Activated T-cell treated with anti-CD3 and anti-CD28 coated beads, Interleukin-2, amount 50 U/mL, for 24 hours (primary cell): ENCODE data around the gene GAA.
A peak's percentile ranks its signal among the peaks of the same experiment; 100 is the strongest.

Experiments used
- DNase-seq: peaks from one replicate; pipeline ENCODE4 v3.0.0-alpha.2; 2020
- H3K27ac Mint-ChIP-seq: 2 replicates; pipeline ENCODE4 v1.8.0; 2020; ENCODE audit warnings: mild to moderate bottlenecking, mixed read lengths
- H3K27me3 Mint-ChIP-seq: 2 replicates; pipeline ENCODE4 v1.8.0; 2020; ENCODE audit warnings: mixed read lengths
- H3K36me3 Mint-ChIP-seq: 2 replicates; pipeline ENCODE4 v1.8.0; 2020; ENCODE audit warnings: low read depth, mixed read lengths
- H3K4me1 Mint-ChIP-seq: 2 replicates; pipeline ENCODE4 v1.8.0; 2020; ENCODE audit warnings: low read depth, mixed read lengths
- H3K4me3 Mint-ChIP-seq: 2 replicates; pipeline ENCODE4 v1.8.0; 2020; ENCODE audit warnings: mild to moderate bottlenecking, moderate library complexity, mixed read lengths
- H3K9me3 Mint-ChIP-seq: 2 replicates; pipeline ENCODE4 v1.8.0; 2020; ENCODE audit warnings: mixed read lengths

The GAA gene

DNA sequence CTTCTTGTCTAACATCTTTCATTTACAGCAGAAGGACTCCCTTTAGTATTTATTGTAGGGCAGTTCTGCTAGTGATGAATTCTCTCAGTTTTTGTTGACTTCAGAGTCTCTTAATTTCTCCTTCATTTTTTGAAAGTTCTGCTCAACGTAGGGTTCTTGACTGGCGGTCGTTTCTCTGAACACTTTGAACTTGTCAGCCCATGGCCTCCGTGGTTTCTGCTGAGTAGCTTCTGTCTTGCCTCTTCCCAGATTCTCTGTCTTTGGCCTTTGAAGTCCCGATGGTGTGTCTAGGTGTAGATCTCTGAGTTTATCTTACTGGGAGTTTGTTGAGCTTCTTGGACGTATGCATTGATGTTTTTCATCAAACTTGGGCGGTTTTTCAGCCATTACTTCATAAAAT, 13.4 kb downstream of the GAA start:
- Mint-ChIP-seq H3K9me3 (peaks cover 3% of the 10 kb centered on the region), H3K27me3 (no peaks in the 10 kb centered on the region)

GRCh38 chr17:80115159-80115558, 13.8 kb downstream of the GAA start:
- H3K36me3 Mint-ChIP-seq = peaks cover 2% of the 10 kb centered on the region
- no peaks in the 10 kb centered on the region for H3K4me1 Mint-ChIP-seq

More for the DNA sequence above, 13.4 kb downstream of the GAA start:
- H3K27ac Mint-ChIP-seq = no peak overlapping the region
- H3K36me3 Mint-ChIP-seq = peaks cover 2% of the 10 kb centered on the region
- no peaks in the 10 kb centered on the region for H3K4me1 Mint-ChIP-seq
- H3K4me3 Mint-ChIP-seq = no peak overlapping the region
- no peak for DNase-seq

GRCh38 chr17:80116276-80116920, 15.0 kb downstream of the GAA start:
- no peak overlapping the region for H3K4me3 Mint-ChIP-seq
- peak; percentile 6 for DNase-seq
- no peak overlapping the region for H3K27ac Mint-ChIP-seq
- H3K4me1 Mint-ChIP-seq = no peaks in the 10 kb centered on the region
- H3K36me3 Mint-ChIP-seq = peaks cover 2% of the 10 kb centered on the region
- no peaks in the 10 kb centered on the region for H3K27me3 Mint-ChIP-seq
- peaks cover 3% of the 10 kb centered on the region for H3K9me3 Mint-ChIP-seq

More at GRCh38 chr17:80115159-80115558, 13.8 kb downstream of the GAA start:
- H3K27ac Mint-ChIP-seq = no peak overlapping the region
- peaks cover 3% of the 10 kb centered on the region for H3K9me3 Mint-ChIP-seq
- no peak overlapping the region for H3K4me3 Mint-ChIP-seq
- H3K27me3 Mint-ChIP-seq = no peaks in the 10 kb centered on the region
- DNase-seq = no peak

DNA sequence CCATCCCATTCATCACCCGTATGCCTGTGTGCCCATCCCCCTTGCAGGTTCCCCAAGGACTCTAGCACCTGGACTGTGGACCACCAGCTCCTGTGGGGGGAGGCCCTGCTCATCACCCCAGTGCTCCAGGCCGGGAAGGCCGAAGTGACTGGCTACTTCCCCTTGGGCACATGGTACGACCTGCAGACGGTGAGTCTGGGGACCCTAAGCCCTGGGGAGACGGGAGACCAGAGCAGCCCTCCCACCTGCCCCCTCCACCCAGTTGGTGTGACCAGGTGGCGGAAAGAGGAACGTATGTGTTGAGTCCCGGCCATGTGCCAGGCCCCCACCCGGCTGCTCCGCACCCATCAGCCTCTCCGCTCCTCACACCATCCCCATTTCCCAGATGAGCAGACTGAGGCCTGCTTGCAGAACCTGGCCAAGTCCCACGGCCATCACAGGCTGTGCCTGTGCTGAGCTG, 15.6 kb downstream of the GAA start:
- Mint-ChIP-seq H3K4me1 (no peaks in the 10 kb centered on the region), H3K36me3 (peaks cover 2% of the 10 kb centered on the region), H3K27me3 (no peaks in the 10 kb centered on the region), H3K4me3 (no peak overlapping the region), H3K27ac (no peak overlapping the region), H3K9me3 (peaks cover 3% of the 10 kb centered on the region)
- peak; percentile 18 for DNase-seq

GRCh38 chr17:80117491-80118401, 16.4 kb downstream of the GAA start:
- Mint-ChIP-seq H3K9me3 (peaks cover 3% of the 10 kb centered on the region), H3K4me3 (no peak overlapping the region), H3K36me3 (peaks cover 2% of the 10 kb centered on the region), H3K4me1 (no peaks in the 10 kb centered on the region), H3K27ac (no peak overlapping the region), H3K27me3 (no peaks in the 10 kb centered on the region)
- DNase-seq = peak; percentile 23

DNA sequence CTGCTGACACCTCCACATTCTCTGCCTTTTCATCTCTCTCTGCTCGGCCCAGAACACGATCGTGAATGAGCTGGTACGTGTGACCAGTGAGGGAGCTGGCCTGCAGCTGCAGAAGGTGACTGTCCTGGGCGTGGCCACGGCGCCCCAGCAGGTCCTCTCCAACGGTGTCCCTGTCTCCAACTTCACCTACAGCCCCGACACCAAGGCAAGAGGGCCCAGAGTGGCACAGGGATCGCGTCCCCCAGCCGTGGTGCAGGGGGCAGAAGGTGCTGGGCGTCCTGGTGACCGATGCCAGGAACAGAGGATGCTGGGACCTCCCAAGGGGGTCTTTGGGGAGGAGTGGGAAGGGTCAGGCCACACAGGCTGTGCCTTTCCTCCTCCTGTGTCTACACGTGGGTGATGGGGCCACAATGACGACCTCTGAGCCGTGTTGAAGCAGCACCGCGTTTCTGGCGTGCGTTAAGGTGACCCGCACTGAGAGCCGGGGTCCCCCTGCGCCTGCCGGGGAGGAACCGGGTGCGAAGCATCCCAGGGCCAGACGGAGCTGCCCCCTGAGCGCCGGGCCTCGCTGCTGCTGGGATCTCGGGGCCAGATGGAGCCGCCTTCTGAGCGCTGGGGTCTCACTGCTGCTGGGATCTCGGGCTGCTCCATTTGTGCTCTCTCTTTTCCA, 17.4 kb downstream of the GAA start:
- H3K36me3 Mint-ChIP-seq = peaks cover 2% of the 10 kb centered on the region

DNA sequence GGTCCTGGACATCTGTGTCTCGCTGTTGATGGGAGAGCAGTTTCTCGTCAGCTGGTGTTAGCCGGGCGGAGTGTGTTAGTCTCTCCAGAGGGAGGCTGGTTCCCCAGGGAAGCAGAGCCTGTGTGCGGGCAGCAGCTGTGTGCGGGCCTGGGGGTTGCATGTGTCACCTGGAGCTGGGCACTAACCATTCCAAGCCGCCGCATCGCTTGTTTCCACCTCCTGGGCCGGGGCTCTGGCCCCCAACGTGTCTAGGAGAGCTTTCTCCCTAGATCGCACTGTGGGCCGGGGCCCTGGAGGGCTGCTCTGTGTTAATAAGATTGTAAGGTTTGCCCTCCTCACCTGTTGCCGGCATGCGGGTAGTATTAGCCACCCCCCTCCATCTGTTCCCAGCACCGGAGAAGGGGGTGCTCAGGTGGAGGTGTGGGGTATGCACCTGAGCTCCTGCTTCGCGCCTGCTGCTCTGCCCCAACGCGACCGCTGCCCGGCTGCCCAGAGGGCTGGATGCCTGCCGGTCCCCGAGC, 17.9 kb downstream of the GAA start:
- no peak overlapping the region for H3K27ac Mint-ChIP-seq
- peaks cover 3% of the 10 kb centered on the region for H3K9me3 Mint-ChIP-seq
- H3K36me3 Mint-ChIP-seq = peaks cover 2% of the 10 kb centered on the region
- H3K4me3 Mint-ChIP-seq = no peak overlapping the region
- H3K4me1 Mint-ChIP-seq = no peaks in the 10 kb centered on the region
- peak; percentile 16 for DNase-seq
- no peaks in the 10 kb centered on the region for H3K27me3 Mint-ChIP-seq

More for the DNA sequence above, 17.4 kb downstream of the GAA start:
- peaks cover 3% of the 10 kb centered on the region for H3K9me3 Mint-ChIP-seq
- no peaks in the 10 kb centered on the region for H3K27me3 Mint-ChIP-seq
- peak; percentile 22 for DNase-seq
- no peak overlapping the region for H3K27ac Mint-ChIP-seq
- no peaks in the 10 kb centered on the region for H3K4me1 Mint-ChIP-seq
- no peak overlapping the region for H3K4me3 Mint-ChIP-seq

DNA sequence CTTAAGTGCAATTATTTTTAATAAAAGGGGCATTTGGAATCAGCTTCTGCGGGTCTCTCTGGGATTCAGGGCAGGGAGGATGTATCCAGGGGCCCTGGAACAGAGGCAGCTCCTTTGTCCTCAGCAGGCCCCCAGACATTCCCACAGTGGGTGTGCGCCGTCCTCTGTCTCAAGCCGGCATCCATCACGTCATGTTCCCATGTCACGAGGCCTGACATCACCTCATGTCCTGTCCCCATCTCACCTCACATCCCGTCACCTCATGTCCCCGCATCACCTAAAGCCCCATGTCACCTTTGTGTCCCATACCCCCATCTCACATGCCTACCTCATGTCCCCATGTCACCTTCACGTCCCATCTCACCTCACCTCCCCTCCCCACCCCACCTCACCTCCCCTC, 18.5 kb downstream of the GAA start:
- H3K27me3 Mint-ChIP-seq = no peaks in the 10 kb centered on the region
- H3K9me3 Mint-ChIP-seq = peaks cover 3% of the 10 kb centered on the region
- DNase-seq = peak; percentile 17
- H3K4me3 Mint-ChIP-seq = no peak overlapping the region
- no peaks in the 10 kb centered on the region for H3K4me1 Mint-ChIP-seq
- peaks cover 2% of the 10 kb centered on the region for H3K36me3 Mint-ChIP-seq
- H3K27ac Mint-ChIP-seq = no peak overlapping the region

DNA sequence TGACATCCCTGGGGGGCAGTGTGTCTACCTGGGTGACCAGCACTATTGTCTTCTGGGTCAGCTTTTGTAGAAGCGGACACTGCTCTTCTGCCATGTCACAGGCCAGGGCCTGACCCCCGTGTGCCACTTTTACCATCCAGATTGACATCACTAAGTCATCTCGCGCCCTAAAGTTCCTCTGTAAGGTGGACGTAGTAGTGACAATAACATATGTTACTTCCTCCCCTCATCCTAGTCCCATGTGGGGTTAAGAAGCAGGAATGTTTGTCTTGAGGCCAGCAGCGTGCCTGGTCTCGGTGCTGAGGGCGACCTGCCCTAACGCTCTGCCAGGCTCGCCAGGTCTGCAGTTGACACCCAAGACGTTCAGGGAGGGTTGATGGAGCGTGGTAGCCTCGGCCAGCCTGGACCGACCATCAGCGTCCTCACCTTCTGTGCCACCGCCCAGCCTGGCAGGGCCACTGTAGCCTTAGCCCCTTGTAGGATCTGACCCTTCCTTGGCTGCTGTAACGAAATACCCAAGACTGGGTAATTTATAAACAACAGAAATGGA, 20.7 kb downstream of the GAA start:
- peak; percentile 8 for DNase-seq
- H3K27ac Mint-ChIP-seq = no peak overlapping the region
- no peaks in the 10 kb centered on the region for H3K4me1 Mint-ChIP-seq

DNA sequence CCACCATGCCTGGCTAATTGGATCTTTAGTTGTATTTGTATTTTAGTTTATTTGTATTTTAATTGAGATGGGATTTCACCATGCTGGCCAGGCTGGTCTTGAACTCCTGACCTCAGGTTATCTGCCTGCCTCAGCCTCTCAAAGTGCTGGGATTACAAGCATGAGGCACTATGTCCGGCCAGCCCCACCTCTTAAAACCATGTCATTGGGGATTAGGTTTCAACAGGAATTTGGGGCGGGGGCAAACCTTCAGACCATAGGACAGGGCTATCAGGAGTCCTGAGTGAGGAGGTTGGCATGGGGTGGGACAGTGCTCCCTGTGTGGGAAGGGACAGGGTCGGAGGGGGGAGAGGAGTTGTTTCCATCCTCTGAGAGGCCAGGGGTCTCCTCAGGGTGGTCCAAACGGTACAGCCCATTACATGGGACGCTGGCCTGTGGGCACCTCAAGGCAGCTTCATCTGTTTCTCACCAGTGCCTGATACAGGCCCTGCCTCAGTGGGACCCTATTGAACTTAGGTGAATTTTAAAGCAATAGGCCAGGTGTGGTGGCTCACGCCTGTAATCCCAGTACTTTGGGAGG, 21.6 kb downstream of the GAA start:
- Mint-ChIP-seq H3K4me1 (no peaks in the 10 kb centered on the region), H3K36me3 (peaks cover 2% of the 10 kb centered on the region), H3K27me3 (peaks cover 13% of the 10 kb centered on the region), H3K9me3 (no peaks in the 10 kb centered on the region), H3K27ac (no peak overlapping the region), H3K4me3 (no peak overlapping the region)
- DNase-seq = peak; percentile 18

More for the DNA sequence above, 20.7 kb downstream of the GAA start:
- peaks cover 2% of the 10 kb centered on the region for H3K36me3 Mint-ChIP-seq
- H3K9me3 Mint-ChIP-seq = no peaks in the 10 kb centered on the region
- H3K4me3 Mint-ChIP-seq = no peak overlapping the region
- H3K27me3 Mint-ChIP-seq = peaks cover 13% of the 10 kb centered on the region

GRCh38 chr17:80123791-80124190, 22.4 kb downstream of the GAA start:
- Mint-ChIP-seq H3K4me3 (no peak overlapping the region), H3K27me3 (peaks cover 13% of the 10 kb centered on the region), H3K36me3 (peaks cover 2% of the 10 kb centered on the region), H3K9me3 (no peaks in the 10 kb centered on the region), H3K27ac (no peak overlapping the region), H3K4me1 (no peaks in the 10 kb centered on the region)
- peak; percentile 6 for DNase-seq

GRCh38 chr17:80124351-80124981, 23.1 kb downstream of the GAA start:
- H3K4me3 Mint-ChIP-seq = no peak overlapping the region
- no peaks in the 10 kb centered on the region for H3K9me3 Mint-ChIP-seq
- H3K4me1 Mint-ChIP-seq = no peaks in the 10 kb centered on the region
- H3K27me3 Mint-ChIP-seq = peaks cover 16% of the 10 kb centered on the region
- H3K36me3 Mint-ChIP-seq = no peaks in the 10 kb centered on the region
- peak; percentile 21 for DNase-seq
- no peak overlapping the region for H3K27ac Mint-ChIP-seq

DNA sequence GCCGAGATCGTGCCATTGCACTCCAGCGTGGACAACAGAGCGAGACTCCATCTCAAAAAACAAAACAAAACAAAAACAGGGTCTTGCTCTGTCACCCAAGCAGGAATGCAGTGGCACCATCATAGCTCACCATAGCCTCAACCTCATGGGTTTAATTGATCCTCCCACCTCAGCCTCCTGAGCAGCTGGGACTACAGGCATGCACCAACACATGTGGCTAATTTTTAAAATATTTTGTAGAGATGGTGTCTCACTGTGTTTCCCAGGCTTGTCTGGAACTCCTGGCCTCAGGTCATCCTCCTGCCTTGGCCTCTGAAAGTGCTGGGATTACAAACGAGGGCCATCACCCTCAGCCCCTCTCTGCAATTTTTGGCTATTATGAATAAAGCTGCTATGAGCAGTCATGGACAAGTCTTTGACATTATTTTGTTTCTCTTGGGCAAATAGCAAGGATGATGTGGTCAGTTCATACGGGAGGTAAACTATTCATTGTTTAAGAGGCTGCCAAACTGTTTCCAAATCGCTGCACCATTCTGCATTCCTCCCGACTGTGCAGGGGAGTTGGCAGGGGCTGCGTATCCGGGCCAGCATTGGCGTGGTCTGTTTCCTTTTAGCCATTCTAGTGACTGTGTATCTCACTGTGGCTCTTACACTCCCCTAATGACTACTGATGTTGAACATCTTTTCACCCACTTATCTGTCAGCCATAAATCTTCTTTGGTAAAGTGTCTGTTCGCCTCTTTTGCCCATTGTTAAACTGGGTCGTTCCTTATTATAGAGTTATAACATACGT, 24.5 kb downstream of the GAA start:
- peak; percentile 8 for DNase-seq
- Mint-ChIP-seq H3K4me3 (no peak overlapping the region), H3K27ac (no peak overlapping the region), H3K4me1 (no peaks in the 10 kb centered on the region), H3K36me3 (no peaks in the 10 kb centered on the region), H3K9me3 (no peaks in the 10 kb centered on the region), H3K27me3 (peaks cover 16% of the 10 kb centered on the region)
